ENCODE measurements around the gene PXDN.

Gene PXDN

GRCh38 chr2:1594373-1595171 is 149.7 kb downstream of the PXDN start:
- DNase-seq (ENCODE audit: low read depth), result no peak

GRCh38 chr2:1594123-1594372 is 150.3 kb downstream of the PXDN start:
- DNase-seq (ENCODE audit: low read depth), result peak; percentile 53

- peak; percentile 21 for DNase-seq (ENCODE audit: low read depth)
These were observed 150.8 kb downstream of the PXDN start for GRCh38 chr2:1593371-1594122.

GRCh38 chr2:1591978-1592907 is 152.1 kb downstream of the PXDN start:
- peak; percentile 29 for DNase-seq (ENCODE audit: low read depth)

GRCh38 chr2:1591461-1591770 is 152.9 kb downstream of the PXDN start:
- no peak for DNase-seq (ENCODE audit: low read depth)

GRCh38 chr2:1590596-1591460 is 153.5 kb downstream of the PXDN start:
- DNase-seq (ENCODE audit: low read depth), result no peak

- no peak for DNase-seq (ENCODE audit: low read depth)
These were observed 155.2 kb downstream of the PXDN start for GRCh38 chr2:1588978-1589621.

- no peak for DNase-seq (ENCODE audit: low read depth)
These were observed 156.0 kb downstream of the PXDN start for GRCh38 chr2:1588051-1588977.

GRCh38 chr2:1586923-1587840 is 157.1 kb downstream of the PXDN start:
- DNase-seq (ENCODE audit: low read depth), result no peak

GRCh38 chr2:1586251-1586922 is 157.9 kb downstream of the PXDN start:
- no peak for DNase-seq (ENCODE audit: low read depth)

GRCh38 chr2:1585635-1586034 is 158.7 kb downstream of the PXDN start:
- DNase-seq (ENCODE audit: low read depth), result no peak

GRCh38 chr2:1584691-1585485 is 159.4 kb downstream of the PXDN start:
- DNase-seq (ENCODE audit: low read depth), result no peak

- no peak for DNase-seq (ENCODE audit: low read depth)
These were observed 160.2 kb downstream of the PXDN start for GRCh38 chr2:1584051-1584531.

- DNase-seq (ENCODE audit: low read depth), result no peak
These were observed 161.4 kb downstream of the PXDN start for GRCh38 chr2:1582891-1583341.

- DNase-seq (ENCODE audit: low read depth), result no peak
These were observed 162.2 kb downstream of the PXDN start for GRCh38 chr2:1581965-1582625.

Measured in stromal cell of bone marrow (primary cell).